Astrocyte of the cerebellum (primary cell): ENCODE data around the gene PRDM10.

Source experiments
- DNase-seq: peaks from one replicate; pipeline ENCODE4 v3.0.0-alpha.2; 2011; ENCODE audit warnings: low read depth
- H3K4me3 ChIP-seq: 2 replicates; pipeline ENCODE4 v1.5.1; 2011; ENCODE audit warnings: mild to moderate bottlenecking, low read depth, low read length, moderate library complexity
- in situ Hi-C: cut with HindIII; loops from 2 replicates; pipeline ENCODE4 v1.10.0; 2017; ENCODE audit warnings: low sequenced_read_pairs
- TF ChIP-seq, protein P1 (sequence below): IDR thresholded peaks from 2 replicates; pipeline ENCODE4 v1.5.1; 2012; ENCODE audit warnings: low read length, low read depth, moderate library complexity, mild to moderate bottlenecking; ENCODE audit errors: missing control alignments

The PRDM10 gene

DNA sequence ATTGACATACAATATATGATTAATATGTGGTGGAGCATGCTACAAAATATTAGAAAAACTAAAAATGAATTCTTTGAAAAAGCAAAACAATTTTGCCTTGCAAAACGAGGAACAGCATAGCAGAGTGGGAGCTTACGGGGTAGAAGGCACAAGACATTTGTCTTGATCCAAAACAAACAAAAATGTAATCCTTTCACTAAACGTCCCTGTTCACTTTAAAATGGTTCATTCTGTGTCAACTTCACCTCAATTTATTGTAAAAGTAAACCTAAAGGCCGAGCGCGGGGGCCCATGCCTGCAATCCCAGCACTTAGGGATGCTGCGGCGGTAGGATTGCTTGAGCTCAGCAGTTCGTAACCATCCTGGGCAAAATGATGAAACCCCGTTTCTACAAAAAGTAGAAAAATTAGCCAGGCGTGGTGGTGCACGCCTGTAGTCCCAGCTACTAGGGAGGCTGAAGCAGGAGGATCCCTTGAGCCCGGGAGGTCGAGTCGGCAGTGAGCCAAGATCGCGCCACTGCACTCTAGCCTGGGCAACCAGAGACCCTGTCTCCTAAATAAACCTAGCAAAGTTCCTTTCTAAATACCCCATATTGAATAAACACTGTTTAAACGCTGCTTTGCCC is 2.0 kb downstream of the PRDM10 start:
- TF ChIP-seq, protein P1, sequence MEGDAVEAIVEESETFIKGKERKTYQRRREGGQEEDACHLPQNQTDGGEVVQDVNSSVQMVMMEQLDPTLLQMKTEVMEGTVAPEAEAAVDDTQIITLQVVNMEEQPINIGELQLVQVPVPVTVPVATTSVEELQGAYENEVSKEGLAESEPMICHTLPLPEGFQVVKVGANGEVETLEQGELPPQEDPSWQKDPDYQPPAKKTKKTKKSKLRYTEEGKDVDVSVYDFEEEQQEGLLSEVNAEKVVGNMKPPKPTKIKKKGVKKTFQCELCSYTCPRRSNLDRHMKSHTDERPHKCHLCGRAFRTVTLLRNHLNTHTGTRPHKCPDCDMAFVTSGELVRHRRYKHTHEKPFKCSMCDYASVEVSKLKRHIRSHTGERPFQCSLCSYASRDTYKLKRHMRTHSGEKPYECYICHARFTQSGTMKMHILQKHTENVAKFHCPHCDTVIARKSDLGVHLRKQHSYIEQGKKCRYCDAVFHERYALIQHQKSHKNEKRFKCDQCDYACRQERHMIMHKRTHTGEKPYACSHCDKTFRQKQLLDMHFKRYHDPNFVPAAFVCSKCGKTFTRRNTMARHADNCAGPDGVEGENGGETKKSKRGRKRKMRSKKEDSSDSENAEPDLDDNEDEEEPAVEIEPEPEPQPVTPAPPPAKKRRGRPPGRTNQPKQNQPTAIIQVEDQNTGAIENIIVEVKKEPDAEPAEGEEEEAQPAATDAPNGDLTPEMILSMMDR, result no peak
- peak overlapping the region; percentile 48 for H3K4me3 ChIP-seq
- DNase-seq, result no peak
- in situ Hi-C loops, result no loop called here

DNA sequence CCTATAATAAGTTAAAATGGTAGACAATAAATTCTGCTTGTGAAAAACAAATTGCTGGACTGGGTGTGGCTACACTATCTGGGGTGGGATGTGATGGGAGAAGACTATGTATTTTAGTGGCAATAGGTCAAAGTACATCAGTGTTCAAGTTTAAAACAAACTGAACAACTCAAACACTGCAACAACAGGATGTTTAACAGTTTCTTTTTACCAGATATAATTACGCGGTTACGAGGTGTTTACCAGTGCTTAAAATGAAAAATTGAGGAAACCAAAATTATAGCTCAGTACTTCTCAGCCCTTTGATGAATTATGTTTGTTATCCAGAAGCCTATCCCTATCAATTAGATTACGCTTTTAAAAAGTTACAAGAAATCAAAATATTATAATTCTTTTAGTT is 3.2 kb downstream of the PRDM10 start:
- in situ Hi-C loops, result no loop called here
- TF ChIP-seq, protein P1, result no peak
- H3K4me3 ChIP-seq, result no peak overlapping the region
- no peak for DNase-seq

DNA sequence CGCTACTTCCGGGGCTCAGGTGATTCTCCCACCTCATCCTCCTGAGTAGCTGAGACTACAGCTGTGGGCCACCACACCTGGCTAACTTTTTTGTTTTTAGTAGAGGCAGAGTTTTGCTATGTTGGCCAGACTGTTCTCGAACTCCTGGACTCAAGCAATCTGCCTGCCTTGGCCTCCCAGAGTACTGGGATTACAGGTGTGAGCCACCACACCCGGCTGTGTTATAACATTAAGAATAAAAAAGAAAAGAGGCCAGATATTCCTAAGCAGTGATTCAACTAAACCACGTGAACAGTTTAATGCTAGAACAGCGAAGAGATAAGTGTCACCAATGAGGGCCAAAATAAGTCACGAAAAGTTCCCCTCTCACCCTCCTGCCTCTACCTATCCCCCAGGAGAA is 3.7 kb downstream of the PRDM10 start:
- TF ChIP-seq, protein P1, result no peak
- in situ Hi-C loops, result no loop called here
- DNase-seq, result no peak
- H3K4me3 ChIP-seq, result no peak overlapping the region

DNA sequence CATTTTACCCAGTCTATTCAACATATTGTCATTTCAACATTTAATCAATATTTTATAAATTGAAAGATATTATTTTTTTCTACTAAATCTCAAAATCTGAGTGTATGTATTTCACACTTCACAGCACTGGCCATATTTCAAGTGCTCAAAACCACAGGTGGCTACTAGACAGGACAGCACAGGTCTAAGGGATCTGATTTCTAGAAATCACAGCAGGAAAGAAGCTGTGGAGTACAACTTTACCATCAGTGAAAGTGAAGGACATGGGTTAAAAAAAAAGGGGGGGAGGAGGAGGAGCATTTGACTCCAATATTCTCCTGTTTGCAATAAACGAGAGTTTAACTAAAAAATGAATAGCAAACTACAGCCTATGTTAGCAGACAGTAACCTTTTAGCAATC is 4.5 kb downstream of the PRDM10 start:
- in situ Hi-C loops, result no loop called here
- TF ChIP-seq, protein P1, result no peak
- no peak overlapping the region for H3K4me3 ChIP-seq
- DNase-seq, result no peak

DNA sequence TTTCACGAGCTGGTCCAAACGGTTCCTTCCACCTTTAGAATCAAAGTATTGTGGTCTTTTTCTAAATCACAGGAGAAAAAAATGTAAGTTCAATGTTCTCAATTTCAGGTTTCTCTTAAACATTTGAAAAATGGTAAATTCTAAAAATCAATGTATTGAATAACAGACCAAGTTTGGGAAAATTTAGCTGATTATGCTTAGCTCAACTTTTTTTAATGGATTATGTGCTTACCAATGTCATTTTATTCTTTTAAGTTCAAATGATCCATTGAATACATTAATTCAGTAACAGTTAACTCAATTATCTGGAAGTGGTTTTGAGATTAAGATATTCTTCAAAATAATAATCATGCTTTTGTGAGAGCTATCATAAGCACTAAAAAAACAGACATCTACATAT is 5.1 kb downstream of the PRDM10 start:
- in situ Hi-C loops, result no loop called here
- DNase-seq, result no peak

DNA sequence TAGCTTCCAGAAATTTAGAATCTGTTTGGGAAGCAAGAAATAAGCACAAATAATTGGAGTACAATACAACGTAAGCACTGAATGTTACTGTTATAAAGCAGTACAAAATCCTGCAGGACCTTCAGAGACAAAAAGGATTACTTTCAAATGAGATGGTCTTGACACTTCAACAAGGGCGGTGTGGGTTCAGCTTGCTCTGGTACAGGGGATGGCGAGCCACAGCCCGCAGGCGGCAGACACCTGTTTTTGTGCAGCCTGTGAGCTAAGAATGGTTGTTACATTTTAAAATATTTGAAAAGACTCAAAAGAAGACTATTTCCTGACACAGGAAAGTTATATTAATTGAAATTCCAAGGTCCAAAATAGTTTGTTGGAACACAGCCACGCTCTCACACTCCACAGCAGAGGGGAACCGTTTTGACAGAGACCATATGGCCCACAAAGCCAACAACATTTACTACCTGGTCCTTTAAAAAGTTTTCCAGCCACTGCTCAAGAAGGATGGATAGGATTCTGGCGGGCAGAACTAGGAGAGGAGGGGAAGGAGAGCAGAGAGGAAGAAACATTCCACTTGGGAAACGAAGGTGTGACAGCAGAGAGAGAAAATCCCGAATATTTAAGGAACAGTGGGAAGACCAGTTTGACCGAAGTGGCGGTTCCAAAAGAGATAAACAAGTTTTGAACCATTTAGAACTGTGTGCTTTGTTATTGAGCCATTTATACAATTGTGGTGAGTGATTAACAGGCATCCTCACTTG is 6.3 kb downstream of the PRDM10 start:
- no peak overlapping the region for H3K4me3 ChIP-seq
- TF ChIP-seq, protein P1, result no peak
- DNase-seq, result no peak
- in situ Hi-C loops, result no loop called here

More for the DNA sequence above, 5.1 kb downstream of the PRDM10 start:
- H3K4me3 ChIP-seq, result no peak overlapping the region
- TF ChIP-seq, protein P1, result no peak
